ENCODE data around the gene ODR4.
A peak's percentile ranks its signal among the peaks of the same experiment; 100 is the strongest.
"Not testable (repeated sequence)": the region's sequence is repeated elsewhere in the genome, so short reads cannot be mapped to it uniquely, and the experiment has no call there.

The ODR4 gene

DNA sequence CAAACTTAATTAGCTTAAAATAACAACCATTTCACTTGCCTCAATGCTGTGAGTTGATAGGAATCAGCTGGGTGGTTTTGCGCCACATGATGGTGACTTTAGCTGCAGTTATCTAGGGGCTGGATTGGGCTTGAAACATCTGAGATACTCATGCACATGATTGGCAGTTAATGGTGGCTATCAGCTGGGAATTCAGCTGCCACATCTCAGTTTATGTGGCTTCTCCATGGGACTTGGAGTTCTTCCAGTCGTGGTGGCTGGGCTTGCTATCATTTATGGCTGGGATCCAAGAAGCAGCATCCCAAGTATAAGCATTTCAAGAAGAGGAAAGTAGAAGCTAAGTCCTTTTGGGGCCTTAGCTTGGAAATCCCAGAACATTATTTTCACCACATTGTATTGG is 48.9 kb downstream of the ODR4 start:
- DNase-seq, result peak in 1 of 2 experiments; percentile 6

DNA sequence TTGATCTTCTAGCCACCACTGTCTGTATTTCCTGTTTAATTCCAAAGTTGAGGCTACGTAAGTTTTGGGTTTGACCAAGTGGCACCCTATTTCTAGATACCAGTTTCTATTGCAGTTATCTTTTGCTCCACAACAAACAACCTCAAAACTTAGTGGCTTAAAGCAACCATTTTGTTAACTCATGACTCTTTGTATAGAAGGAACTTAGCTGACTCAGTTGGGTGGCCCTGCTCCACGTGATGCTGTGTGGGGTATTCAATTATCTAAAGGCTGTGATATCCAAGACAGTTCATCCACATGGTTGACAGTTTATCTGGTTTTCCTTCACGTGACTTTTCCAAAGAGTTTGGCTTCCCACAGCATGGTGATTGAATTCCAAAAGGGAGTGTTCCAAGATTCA is 50.5 kb downstream of the ODR4 start:
- DNase-seq, result no peak

DNA sequence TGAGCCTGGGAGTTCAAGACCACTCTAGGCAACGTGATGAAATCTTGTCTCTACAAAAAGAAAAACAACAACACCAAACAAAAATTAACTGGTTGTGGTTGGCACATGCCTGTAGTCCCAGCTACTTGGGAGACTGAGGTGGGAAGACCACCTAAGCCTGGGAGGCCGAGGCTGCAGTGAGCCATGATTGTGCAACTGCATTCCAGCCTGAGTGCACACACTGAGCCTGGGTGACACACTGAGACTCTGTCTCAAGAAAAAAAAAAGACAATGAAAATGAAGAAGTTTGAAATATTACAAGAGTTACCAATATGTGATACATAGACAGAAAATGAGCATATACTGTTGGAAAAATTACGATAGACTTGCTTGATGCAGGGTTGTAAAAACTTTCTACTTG is 53.4 kb downstream of the ODR4 start:
- DNase-seq, result no peak

DNA sequence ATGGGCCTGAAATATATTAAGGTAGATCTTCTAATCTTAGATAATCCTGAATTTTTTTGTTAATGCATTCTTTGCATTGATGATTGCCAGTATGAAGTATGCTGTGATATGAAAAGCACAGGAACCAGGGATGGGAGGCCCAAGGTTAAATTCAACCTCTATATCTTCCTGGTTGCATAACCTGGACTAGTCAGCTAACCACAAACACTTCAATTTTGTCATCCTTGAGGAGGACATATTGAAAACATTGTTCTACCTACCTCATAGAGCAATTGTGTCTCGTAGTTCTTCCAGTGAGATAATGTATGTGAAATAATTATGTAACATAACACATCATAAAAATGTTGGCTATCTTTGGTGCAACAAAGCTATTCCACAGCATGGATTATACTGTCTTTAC is 59.7 kb downstream of the ODR4 start:
- no peak for DNase-seq

DNA sequence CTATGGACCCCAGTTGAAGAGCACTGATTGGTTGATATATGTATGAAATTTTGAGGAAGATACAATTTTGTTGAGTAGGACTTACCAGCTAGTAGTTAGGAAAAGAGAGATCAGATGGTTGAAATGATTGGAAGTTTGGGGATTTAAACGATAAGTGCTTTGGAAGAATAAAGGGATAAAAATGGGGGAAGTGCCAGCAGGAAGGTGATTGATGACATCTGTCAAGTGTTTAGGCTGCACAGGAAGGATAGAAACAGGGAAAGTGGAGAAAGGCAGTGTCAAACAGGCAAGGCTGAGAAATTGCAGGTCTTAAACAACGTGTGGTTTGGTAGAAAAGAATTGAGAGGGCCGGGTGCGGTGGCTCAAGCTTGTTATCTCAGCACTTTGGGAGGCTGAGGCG is 62.9 kb downstream of the ODR4 start:
- DNase-seq, result no peak

DNA sequence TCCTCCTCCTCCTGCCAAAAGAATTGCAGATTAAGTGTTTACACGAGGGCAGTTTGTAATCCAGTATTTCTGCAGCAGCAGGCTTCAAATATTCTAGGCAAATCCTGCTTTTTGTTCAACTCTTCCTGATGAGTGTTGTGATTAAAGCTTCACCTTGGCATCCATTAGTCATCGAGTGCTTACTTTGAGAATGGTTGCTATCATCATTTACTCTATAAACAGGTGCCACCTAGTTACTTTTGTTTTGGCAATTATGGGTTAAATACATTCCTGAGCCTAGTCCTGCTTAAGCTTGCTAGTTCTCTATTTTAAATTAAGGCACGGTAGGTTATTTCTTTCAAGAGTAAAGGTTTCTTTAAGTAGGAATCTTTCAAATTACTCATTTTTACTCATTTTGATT is 64.9 kb downstream of the ODR4 start:
- peak in 1 of 2 experiments; percentile 47 for DNase-seq

DNA sequence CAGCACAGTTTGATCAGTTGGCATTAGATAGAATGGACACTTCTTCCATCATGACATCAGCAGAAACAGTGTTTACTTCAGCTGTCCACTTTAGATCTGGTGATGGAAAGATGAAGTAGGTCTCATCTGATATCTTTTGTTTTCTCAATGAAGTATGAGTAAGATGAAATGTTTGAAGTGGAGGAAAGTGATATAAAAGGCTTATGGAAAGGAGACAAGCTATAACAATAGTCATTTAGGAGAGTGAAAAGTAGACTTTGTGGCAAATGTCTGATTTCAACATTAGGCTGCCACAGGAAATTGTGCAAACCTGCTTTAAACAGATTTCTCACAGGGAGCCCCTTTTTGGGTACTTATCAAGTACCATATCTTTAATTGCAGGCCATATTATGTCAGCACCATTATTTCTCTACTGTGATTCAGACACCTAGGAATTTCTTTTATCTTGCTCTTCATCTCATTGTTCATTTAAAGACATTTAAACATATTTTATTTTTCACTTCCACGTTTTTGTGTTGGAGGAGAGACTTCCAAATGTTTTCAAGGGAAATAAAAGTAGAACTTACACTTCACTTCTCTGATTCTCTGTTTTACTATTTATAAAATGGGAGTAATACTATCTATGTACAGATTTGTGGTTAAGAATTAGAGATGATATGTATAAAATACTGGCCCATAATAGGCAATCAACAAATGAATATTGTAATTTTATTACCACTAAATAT is 67.2 kb downstream of the ODR4 start:
- peak in 1 of 2 experiments; percentile 32 for DNase-seq

DNA sequence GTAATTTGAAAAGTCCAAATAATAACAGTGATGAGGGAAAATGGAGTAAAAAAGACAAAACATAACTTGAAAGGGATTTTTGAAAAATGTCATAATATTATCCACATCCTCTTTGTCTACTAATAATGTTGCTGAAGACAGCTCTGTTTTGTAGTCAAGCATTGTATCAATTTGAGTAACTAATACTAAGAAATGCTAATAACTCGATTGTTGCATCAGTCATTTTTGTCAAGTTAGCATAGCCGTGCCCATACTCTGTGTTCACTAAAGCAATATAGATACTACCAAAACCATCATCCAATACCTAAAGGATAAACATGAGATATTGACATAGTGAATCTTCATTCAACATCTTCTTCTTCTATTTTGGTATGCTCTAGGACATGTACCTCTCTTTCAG is 68.0 kb downstream of the ODR4 start:
- no peak for DNase-seq

DNA sequence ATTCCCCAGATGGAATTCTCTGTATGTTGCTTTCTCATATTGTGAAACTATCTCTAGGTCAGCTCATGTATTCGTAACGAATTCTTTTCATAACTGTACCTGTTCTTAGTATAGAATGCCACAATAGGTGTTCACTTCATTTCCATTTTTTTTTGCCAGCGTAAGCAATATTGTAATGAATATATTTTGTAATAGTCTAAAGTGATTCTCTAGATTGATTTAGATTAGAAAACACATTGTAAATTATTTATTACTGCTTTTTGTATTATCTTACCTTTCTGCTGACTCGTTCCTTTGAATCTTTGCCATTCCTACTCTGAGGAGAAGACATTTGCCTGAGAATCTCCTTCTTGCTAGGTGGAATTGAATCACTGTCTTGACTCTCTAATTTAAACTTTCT is 70.5 kb downstream of the ODR4 start:
- no peak for DNase-seq

DNA sequence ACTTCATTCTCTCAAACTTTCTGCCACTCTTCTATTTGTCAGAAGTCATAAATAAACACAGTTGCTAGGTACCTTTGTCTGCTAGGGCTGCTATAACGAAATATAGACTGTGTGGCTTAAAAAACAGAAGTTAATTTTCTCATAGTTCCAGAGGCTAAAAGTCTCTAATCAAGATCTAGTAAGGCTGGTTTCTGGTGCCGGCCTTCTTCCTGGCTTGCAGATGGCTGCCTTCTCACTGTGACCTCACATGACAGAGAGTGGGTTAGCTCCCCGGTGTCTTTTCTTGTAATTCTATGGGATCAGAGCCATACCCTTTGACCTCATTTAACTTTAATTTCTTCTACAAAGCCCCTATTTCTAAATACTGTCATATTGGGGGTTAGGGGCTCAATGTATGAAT is 79.3 kb downstream of the ODR4 start:
- DNase-seq, result no peak

DNA sequence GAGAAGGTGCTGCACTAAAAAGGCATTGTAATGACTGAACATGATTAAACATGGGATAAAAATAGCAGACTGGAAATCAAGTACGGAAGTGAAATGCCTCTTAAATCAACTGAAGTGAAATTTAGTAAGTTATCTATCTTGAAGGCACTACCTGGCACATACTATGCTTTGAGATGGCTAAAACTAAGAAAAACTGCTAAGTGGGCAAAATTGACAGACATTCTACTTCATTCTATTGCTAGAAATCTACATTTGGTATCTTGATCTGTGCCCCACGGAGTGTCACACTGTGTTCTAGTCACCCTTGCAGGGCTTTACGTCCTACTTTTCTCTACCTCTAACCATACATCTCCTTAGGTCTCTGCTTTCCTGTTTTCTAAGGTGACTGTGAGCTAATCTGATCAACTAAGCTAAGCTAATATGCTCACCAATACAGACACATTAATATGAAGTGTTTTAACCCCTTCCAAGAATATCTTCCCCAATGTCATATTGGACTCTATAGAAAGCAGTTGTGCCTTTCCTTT is 81.2 kb downstream of the ODR4 start:
- no peak for DNase-seq

DNA sequence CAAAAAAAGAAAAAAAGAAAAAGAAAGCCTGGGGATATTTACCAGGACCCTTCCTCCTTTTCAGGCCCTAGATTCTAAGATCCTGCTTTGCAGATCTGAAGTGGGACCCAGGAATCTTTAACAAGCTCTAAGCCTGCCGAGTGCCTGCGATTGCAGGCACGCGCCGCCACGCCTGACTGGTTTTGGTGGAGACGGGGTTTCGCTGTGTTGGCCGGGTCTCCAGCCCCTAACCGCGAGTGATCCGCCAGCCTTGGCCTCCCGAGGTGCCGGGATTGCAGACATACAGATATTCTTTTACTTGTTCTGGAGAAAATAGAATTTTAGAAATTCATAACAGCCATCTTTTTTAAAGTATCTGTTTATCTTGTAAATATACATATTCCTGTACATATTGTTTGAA is 83.5 kb downstream of the ODR4 start:
- not testable (repeated sequence) for DNase-seq

DNA sequence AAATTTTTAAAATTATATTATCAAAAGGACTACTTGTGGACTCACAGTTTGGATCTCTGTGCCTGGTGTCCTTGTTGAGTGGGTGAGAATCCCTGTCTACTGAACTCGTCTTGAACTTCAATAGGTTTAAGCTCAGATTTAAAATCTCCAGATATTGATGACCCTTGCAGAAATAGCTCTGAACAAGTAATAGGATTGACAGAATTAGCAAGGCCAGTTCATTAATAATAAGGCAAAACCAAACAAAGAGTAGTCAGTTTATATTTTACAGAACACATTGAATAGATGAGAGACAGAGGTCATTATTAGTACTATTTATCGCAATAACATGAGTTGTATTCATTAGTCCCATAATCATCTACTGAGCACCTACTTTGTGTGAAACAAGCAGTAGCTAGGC is 85.4 kb downstream of the ODR4 start, which contains the start of gene PDC:
PDC (minus strand) TSS at position 101 of the 400 bp plus-strand sequence. CDS start 11,655 bp downstream, outside the sequence.
- DNase-seq, result no peak

DNA sequence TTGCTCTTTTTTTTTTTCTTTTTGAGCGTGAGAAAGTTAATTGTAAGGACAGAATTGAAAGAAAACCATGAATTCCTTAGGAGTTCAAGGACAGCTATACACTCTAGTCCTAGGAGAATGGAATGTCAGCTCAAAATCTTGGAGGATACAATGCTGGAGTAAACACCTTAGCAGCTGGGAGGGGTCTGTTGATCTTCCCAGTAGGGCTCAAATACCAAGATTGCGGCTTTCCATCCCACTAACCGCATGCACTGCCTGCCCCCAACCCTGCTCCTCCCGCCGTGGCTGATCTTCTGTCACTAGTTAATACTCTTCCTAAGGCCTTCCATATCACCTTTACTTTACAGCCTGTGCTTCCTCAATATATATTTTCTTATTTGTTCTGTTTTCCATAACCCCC is 87.9 kb downstream of the ODR4 start:
- no peak for DNase-seq

DNA sequence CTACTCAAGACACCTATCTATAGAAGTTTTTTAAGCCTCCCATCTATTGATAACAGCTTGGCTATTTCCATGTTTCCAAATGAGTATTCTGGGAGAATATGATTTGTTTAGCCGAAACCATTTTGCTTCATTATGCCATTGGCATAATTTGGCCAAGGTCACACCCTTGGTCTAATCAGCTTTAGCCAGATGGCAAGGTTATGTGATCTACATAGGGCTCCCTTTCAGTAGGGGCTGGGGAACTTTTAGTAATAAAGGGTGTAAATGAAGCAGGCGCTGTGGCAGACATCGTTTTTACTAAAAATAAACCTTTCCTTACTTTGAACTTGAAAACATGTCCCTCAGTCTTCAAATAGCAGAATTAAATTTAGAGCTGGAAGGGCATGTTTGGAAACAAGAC is 88.3 kb downstream of the ODR4 start:
- no peak for DNase-seq

DNA sequence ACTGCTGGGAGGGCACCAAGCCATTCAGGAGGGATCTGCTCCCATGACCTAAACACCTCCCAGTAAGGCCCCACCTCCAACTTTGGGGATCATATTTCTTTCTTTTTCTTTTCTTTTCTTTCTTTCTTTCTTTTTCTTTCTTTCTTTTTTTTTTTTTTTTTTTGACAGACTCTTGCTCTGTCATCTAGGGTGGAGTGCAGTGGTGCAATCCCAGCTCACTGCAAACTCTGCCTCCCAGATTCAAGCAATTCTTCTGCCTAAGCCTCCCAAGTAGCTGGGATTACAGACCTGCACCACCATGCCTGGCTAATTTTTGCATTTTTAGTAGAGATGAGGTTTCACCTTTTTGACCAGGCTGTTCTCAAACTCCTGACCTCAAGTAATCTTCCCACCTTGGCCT is 89.9 kb downstream of the ODR4 start:
- DNase-seq, result not testable (repeated sequence)

DNA sequence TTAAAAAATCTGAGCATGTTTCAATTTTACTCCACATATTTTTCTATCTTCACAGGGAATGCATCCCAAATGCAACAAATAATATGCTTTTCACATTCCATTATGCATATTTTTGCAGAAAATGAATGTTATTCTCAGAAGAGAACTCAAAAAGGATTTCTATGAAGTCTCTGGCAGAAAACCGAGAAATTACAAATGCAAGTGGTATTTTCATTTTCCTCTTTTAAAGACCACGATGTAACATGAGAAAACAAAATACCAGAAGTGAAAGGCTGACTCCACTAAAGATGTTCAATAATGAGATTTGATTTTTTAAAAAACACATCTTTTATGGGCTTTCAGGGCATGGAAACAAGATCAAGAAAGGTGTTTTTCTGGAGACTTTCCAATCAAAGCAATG is 90.3 kb downstream of the ODR4 start:
- DNase-seq, result no peak
